IMR-90 (cell line): ENCODE measurements around the gene ZFAND6. TPM values are rescaled to one million over a fixed set of nuclear protein-coding genes. Genes with fewer than 3 reads are reported as not detected.

Experiments
- ATAC-seq: fragments of 200-7000 bp; cut with Tn5 transposase; 2 replicates; pipeline ENCODE4 v1.9.1; 2020; ENCODE audit warnings: low read depth, mild to moderate bottlenecking, moderate library complexity
- BruUV-seq: library from RNA; stranded (reverse); fragments of 400-500 nt; replicated peaks from 2 replicates; lab custom pipeline; 2021; lab: Mats Ljungman, UMichigan
- CTCF ChIA-PET: fragments of 300-600 bp; formaldehyde crosslinking; extraction: SDS; loops from one replicate; lab custom pipeline; 2021; ENCODE audit warnings: antibody characterized with exemption; lab: Yijun Ruan, JAX
- POLR2A ChIA-PET: fragments of 300-600 bp; sonication (Branson Sonifier 250); formaldehyde crosslinking; loops from one replicate; lab custom pipeline; 2022; ENCODE audit warnings: antibody characterized with exemption; ENCODE audit not compliant: unreplicated experiment; lab: Charles Lee
- DNase-seq: peaks from one replicate; pipeline ENCODE4 v3.0.0; 2013
- H2AFZ ChIP-seq: replicated peaks from 2 replicates; pipeline ENCODE3; 2013; ENCODE audit warnings: low read length, mild to moderate bottlenecking; ENCODE audit not compliant: poor library complexity
- H2AK5ac ChIP-seq: 2 replicates; pipeline ENCODE4 v1.6.1; 2013; ENCODE audit warnings: low read depth, low read length, inconsistent platforms
- H2AK9ac ChIP-seq: replicated peaks from 2 replicates; pipeline ENCODE3; 2013; ENCODE audit warnings: mild to moderate bottlenecking, low read depth, low read length, moderate library complexity; ENCODE audit not compliant: poor library complexity
- H2BK120ac ChIP-seq: 2 replicates; pipeline ENCODE4 v1.6.1; 2013; ENCODE audit warnings: low read depth, low read length, inconsistent platforms
- H2BK15ac ChIP-seq: 3 replicates; pipeline ENCODE4 v1.6.1; 2013; ENCODE audit warnings: low read depth, low read length, inconsistent platforms
- H2BK20ac ChIP-seq: 2 replicates; pipeline ENCODE4 v1.6.1; 2013; ENCODE audit warnings: low read depth, mild to moderate bottlenecking, inconsistent platforms, low read length, moderate library complexity
- H2BK5ac ChIP-seq: 2 replicates; pipeline ENCODE4 v1.6.1; 2013; ENCODE audit warnings: mild to moderate bottlenecking, low read depth, low read length, inconsistent platforms; ENCODE audit not compliant: poor library complexity, severe bottlenecking
- H3K14ac ChIP-seq: replicated peaks from 2 replicates; pipeline ENCODE4 v1.6.1; 2013; ENCODE audit warnings: low read depth, low read length, inconsistent platforms
- H3K18ac ChIP-seq: 2 replicates; pipeline ENCODE4 v1.6.1; 2013; ENCODE audit warnings: low read depth, low read length, control low read depth
- H3K23ac ChIP-seq: 2 replicates; pipeline ENCODE4 v1.6.1; 2013; ENCODE audit warnings: low read depth, low read length, inconsistent platforms
- H3K27ac ChIP-seq: 2 replicates; pipeline ENCODE4 v1.5.1; 2013; ENCODE audit warnings: mild to moderate bottlenecking, control low read depth, low read length; ENCODE audit not compliant: insufficient read depth
- H3K27me3 ChIP-seq: 2 replicates; pipeline ENCODE4 v1.6.1; 2013; ENCODE audit warnings: low read length; ENCODE audit not compliant: control insufficient read depth, insufficient read depth
- H3K36me3 ChIP-seq: 2 replicates; pipeline ENCODE4 v1.6.1; 2013; ENCODE audit warnings: low read length, mixed read lengths; ENCODE audit not compliant: control insufficient read depth, insufficient read depth
- H3K4ac ChIP-seq: 2 replicates; pipeline ENCODE4 v1.6.1; 2013; ENCODE audit warnings: low read depth, low read length, inconsistent platforms
- H3K4me1 ChIP-seq: 2 replicates; pipeline ENCODE4 v1.6.1; 2013; ENCODE audit warnings: low read length, mixed read lengths; ENCODE audit not compliant: control insufficient read depth, insufficient read depth
- H3K4me2 ChIP-seq: 2 replicates; pipeline ENCODE4 v1.6.1; 2013; ENCODE audit warnings: low read depth, mild to moderate bottlenecking, control low read depth, low read length, moderate library complexity
- H3K4me3 ChIP-seq: 2 replicates; pipeline ENCODE4 v1.5.1; 2013; ENCODE audit warnings: low read depth, mild to moderate bottlenecking, control low read depth, low read length, moderate library complexity; ENCODE audit not compliant: insufficient read depth
- H3K56ac ChIP-seq: 2 replicates; pipeline ENCODE4 v1.6.1; 2013; ENCODE audit warnings: low read length, inconsistent platforms; ENCODE audit not compliant: insufficient read depth; ENCODE audit errors: extremely low read depth
- H3K79me1 ChIP-seq, 2 experiments: 2 replicates each; pipeline ENCODE4 v1.6.1; 2013; ENCODE audit warnings: low read length in 2 of 2, inconsistent platforms in 1 of 2, low read depth in 1 of 2
- H3K9ac ChIP-seq: 2 replicates; pipeline ENCODE4 v1.6.1; 2013; ENCODE audit warnings: low read depth, low read length, control low read depth
- H3K9me1 ChIP-seq: 2 replicates; pipeline ENCODE4 v1.6.1; 2013; ENCODE audit warnings: low read length, inconsistent platforms; ENCODE audit not compliant: insufficient read depth
- H3K9me3 ChIP-seq: 2 replicates; pipeline ENCODE4 v1.6.1; 2013; ENCODE audit warnings: low read length; ENCODE audit not compliant: control insufficient read depth, insufficient read depth
- H4K20me1 ChIP-seq: 2 replicates; pipeline ENCODE4 v1.6.1; 2013; ENCODE audit warnings: low read length, inconsistent platforms; ENCODE audit not compliant: insufficient read depth
- H4K5ac ChIP-seq: 2 replicates; pipeline ENCODE4 v1.6.1; 2013; ENCODE audit warnings: mild to moderate bottlenecking, low read depth, low read length, control low read depth
- H4K8ac ChIP-seq, 2 experiments: 2 replicates each; pipeline ENCODE4 v1.6.1; 2013; ENCODE audit warnings: low read depth in 2 of 2, low read length in 2 of 2, control low read depth in 1 of 2, inconsistent platforms in 1 of 2
- H4K91ac ChIP-seq: 2 replicates; pipeline ENCODE4 v1.6.1; 2013; ENCODE audit warnings: low read depth, low read length, inconsistent platforms; ENCODE audit not compliant: insufficient read depth
- BHLHE40 ChIP-seq: fragments of 150-350 bp; IDR thresholded peaks from 2 replicates; pipeline ENCODE4 v1.6.1; 2016; ENCODE audit warnings: mild to moderate bottlenecking, low read depth, low read length
- CEBPB ChIP-seq: IDR thresholded peaks from 2 replicates; pipeline ENCODE4 v1.6.1; 2012; ENCODE audit warnings: low read depth, low read length, improper control_type of control experiment
- FOS ChIP-seq: fragments of 150-350 bp; IDR thresholded peaks from 2 replicates; pipeline ENCODE4 v1.6.1; 2016; ENCODE audit warnings: low read depth, low read length
- MAFK ChIP-seq: IDR thresholded peaks from 2 replicates; pipeline ENCODE4 v1.6.1; 2012; ENCODE audit warnings: low read depth, low read length, improper control_type of control experiment
- MAZ ChIP-seq: IDR thresholded peaks from 2 replicates; pipeline ENCODE4 v1.6.1; 2012; ENCODE audit warnings: low read depth, mild to moderate bottlenecking, low read length, improper control_type of control experiment, moderate library complexity, borderline replicate concordance
- NFE2L2 ChIP-seq: fragments of 150-350 bp; IDR thresholded peaks from 2 replicates; pipeline ENCODE4 v1.6.1; 2016; ENCODE audit warnings: low read depth, mild to moderate bottlenecking, low read length
- POLR2A ChIP-seq: IDR thresholded peaks from 2 replicates; pipeline ENCODE4 v1.6.1; 2012; ENCODE audit warnings: mild to moderate bottlenecking, low read depth, low read length
- RAD21 ChIP-seq: IDR thresholded peaks from 2 replicates; pipeline ENCODE4 v1.6.1; 2012; ENCODE audit warnings: low read length, improper control_type of control experiment
- RCOR1 ChIP-seq: IDR thresholded peaks from 2 replicates; pipeline ENCODE4 v1.6.1; 2012; ENCODE audit warnings: mild to moderate bottlenecking, low read length, improper control_type of control experiment; ENCODE audit not compliant: insufficient replicate concordance
- RFX5 ChIP-seq: IDR thresholded peaks from 2 replicates; pipeline ENCODE4 v1.8.0; 2012; ENCODE audit warnings: low read depth, mild to moderate bottlenecking, low read length, moderate library complexity
- SMC3 ChIP-seq: fragments of 150-350 bp; IDR thresholded peaks from 2 replicates; pipeline ENCODE4 v1.6.1; 2016; ENCODE audit warnings: low read depth, mild to moderate bottlenecking, antibody characterized with exemption, low read length, moderate library complexity
- WGBS, 2 experiments: methylation state at CpG; one replicate each; pipeline versions ENCODE4 v1.1.5 to v1.1.7; 2013; ENCODE audit warnings: missing lambda C conversion rate in 2 of 2; ENCODE audit not compliant: insufficient read length in 1 of 2; ENCODE audit errors: extremely low coverage in 2 of 2; 5-methylcytosine and 5-hydroxymethylcytosine counted together
- dilution Hi-C: fragments of 300-500 bp; cut with HindIII; formaldehyde crosslinking; loops from one replicate; pipeline ENCODE4 v1.14.3; 2018; ENCODE audit warnings: low sequenced_read_pairs; ENCODE audit not compliant: unreplicated experiment
- in situ Hi-C: fragments of 300-500 bp; cut with MboI; formaldehyde crosslinking; loops from 3 replicates; pipeline ENCODE4 v1.14.3; 2019; ENCODE audit warnings: low sequenced_read_pairs, inconsistent platforms, mixed read lengths
- intact Hi-C: fragments of 100-400 bp; cut with micrococcal nuclease; formaldehyde crosslinking; loops from 2 replicates; pipeline ENCODE4 v1.10.0; 2022
- polyA plus RNA-seq, 3 experiments: library from polyadenylated mRNA; depleted of rRNA; stranded (reverse); fragments of >200 nt; gene quantifications; 2 replicates each; pipeline ENCODE4 v1.2.3, GENCODE V29; 2012; ENCODE audit warnings: low replicate concordance in 1 of 3
- total RNA-seq: library from RNA; depleted of rRNA; stranded (reverse); fragments of >200 nt; gene quantifications from 2 replicates; pipeline ENCODE4 v1.2.3, GENCODE V29; 2012
- TF ChIP-seq, protein P1 (sequence below): conservative IDR thresholded peaks from 2 replicates; pipeline ENCODE4 v1.5.1; 2012; ENCODE audit warnings: mild to moderate bottlenecking, low read depth, low read length, improper control_type of control experiment
- TF ChIP-seq, protein P2 (sequence below): fragments of 150-350 bp; IDR thresholded peaks from 2 replicates; pipeline ENCODE4 v1.6.1; 2017; ENCODE audit warnings: mild to moderate bottlenecking, antibody characterized with exemption, low read length, low read depth

ZFAND6 gene
- total and polyA plus RNA-seq, 2 of the 4 experiments (the other 2 are of a cell fraction), result 77.5 to 96.4 TPM

DNA sequence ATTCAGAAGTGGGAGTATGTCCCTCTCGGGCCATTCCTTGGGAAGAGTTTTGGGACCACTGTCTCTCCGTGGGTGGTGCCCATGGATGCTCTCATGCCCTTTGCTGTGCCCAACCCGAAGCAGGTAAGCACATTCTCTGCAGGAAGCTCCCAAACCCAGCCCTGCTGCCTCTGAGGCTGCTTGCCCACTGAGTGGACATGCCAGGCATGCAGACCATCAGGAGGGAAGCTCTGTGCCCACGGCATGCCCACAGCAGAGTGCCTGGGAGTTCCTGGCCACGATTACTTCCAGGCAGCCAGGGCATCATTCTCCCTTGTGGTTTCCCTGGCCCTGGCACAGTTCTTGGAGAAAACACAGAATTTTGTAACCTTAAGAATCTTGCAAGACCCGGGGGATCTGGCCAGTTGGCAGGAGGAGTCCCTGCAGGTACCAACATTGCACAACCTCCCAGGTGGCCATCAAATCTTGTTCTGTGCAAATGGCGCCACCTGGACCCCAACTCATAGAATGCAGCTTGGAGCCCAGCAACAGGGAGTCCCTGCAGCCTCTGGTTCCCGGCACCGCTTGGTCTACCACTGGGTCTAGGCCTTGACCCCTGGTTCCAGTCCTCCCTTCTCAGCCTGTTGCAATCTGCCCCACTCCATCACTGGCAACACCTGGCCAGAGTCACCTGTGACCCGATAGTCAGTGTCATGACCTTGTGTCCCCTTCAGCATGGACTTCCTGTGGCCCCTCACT lies 113.7 kb downstream of the ZFAND6 start:
- POLR2A ChIA-PET, result no interaction called here
- WGBS, 2 experiments, result 88% methylated on average over 7 of the region's 10 CpGs; no CpG with 5 or more reads in 1 of the 2 experiments

More for the DNA sequence above, 113.7 kb downstream of the ZFAND6 start:
- peaks cover 14% of the 10 kb centered on the region; the same call in 1 of the 2 replicates for H3K9me1 ChIP-seq
- no peak overlapping the region for H2AK9ac ChIP-seq
- H3K27me3 ChIP-seq, result no peaks in the 10 kb centered on the region
- H3K79me1 ChIP-seq, result peaks cover 0 to 18% of the 10 kb centered on the region in 2 experiments; a peak in 2 of 4 replicates
- H3K27ac ChIP-seq, result no peak overlapping the region
- H2AFZ ChIP-seq, result peak overlapping the region; percentile 26
- CTCF ChIA-PET, result interaction anchor here (1.0 to 1.4 kb wide), 3 partner anchors 11 to 269 kb away, joined by 3 to 11 read pairs (median 3); no protein-coding TSS in a partner anchor
- H4K8ac ChIP-seq, result peak overlapping the region in 1 of 2 experiments; percentile 6; a peak in 1 of 4 replicates
- no peak overlapping the region for H3K4me3 ChIP-seq
- TF ChIP-seq RCOR1 (no peak), POLR2A (no peak), BHLHE40 (no peak), CEBPB (peak; percentile 95), RAD21 (peak; percentile 83), MAZ (no peak), RFX5 (no peak), FOS (no peak), MAFK (no peak), NFE2L2 (no peak), SMC3 (peak; percentile 69)
- TF ChIP-seq, protein P1, sequence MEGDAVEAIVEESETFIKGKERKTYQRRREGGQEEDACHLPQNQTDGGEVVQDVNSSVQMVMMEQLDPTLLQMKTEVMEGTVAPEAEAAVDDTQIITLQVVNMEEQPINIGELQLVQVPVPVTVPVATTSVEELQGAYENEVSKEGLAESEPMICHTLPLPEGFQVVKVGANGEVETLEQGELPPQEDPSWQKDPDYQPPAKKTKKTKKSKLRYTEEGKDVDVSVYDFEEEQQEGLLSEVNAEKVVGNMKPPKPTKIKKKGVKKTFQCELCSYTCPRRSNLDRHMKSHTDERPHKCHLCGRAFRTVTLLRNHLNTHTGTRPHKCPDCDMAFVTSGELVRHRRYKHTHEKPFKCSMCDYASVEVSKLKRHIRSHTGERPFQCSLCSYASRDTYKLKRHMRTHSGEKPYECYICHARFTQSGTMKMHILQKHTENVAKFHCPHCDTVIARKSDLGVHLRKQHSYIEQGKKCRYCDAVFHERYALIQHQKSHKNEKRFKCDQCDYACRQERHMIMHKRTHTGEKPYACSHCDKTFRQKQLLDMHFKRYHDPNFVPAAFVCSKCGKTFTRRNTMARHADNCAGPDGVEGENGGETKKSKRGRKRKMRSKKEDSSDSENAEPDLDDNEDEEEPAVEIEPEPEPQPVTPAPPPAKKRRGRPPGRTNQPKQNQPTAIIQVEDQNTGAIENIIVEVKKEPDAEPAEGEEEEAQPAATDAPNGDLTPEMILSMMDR, result peak; percentile 75
- TF ChIP-seq, protein P2, sequence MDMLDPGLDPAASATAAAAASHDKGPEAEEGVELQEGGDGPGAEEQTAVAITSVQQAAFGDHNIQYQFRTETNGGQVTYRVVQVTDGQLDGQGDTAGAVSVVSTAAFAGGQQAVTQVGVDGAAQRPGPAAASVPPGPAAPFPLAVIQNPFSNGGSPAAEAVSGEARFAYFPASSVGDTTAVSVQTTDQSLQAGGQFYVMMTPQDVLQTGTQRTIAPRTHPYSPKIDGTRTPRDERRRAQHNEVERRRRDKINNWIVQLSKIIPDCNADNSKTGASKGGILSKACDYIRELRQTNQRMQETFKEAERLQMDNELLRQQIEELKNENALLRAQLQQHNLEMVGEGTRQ, result no peak
- no peak overlapping the region for H3K14ac ChIP-seq
- no peak overlapping the region for H2BK20ac ChIP-seq
- H2BK120ac ChIP-seq, result no peak overlapping the region
- intact Hi-C loops (loop anchor here (1.0 to 10.0 kb wide), 6 partner anchors 101 to 792 kb away; partner anchors contain the start of gene MTHFS), in situ Hi-C loops (loop anchor here (10.0 kb wide), 1 partner anchor 268 kb away; no protein-coding TSS in a partner anchor), dilution Hi-C loops (no loop called here)
- H3K4me1 ChIP-seq, result peaks cover 12% of the 10 kb centered on the region
- peaks cover 14% of the 10 kb centered on the region for H3K36me3 ChIP-seq
- H3K4me2 ChIP-seq, result no peak overlapping the region
- no TSS peak for BruUV-seq
- no peaks in the 10 kb centered on the region; the same call in 1 of the 2 replicates for H3K9me3 ChIP-seq
- H3K56ac ChIP-seq, result no peak overlapping the region
- no peak overlapping the region for H4K91ac ChIP-seq
- no peak overlapping the region for H3K18ac ChIP-seq
- H4K5ac ChIP-seq, result no peak overlapping the region
- DNase-seq, result peak; percentile 52
- H3K23ac ChIP-seq, result no peak overlapping the region
- H4K20me1 ChIP-seq, result 0 out of 2 replicates have a peak, but pooled peaks cover 8% of the 10 kb centered on the region
- H2AK5ac ChIP-seq, result peak overlapping the region; percentile 71; the same call in 1 of the 2 replicates
- H3K9ac ChIP-seq, result no peak overlapping the region
- no peak overlapping the region for H2BK5ac ChIP-seq
- peak; percentile 59 for ATAC-seq
- H2BK15ac ChIP-seq, result no peak overlapping the region
- peak overlapping the region; percentile 78; the same call in 1 of the 2 replicates for H3K4ac ChIP-seq
